HCT116 (cell line): ENCODE data around the gene C17orf58. TPM values are rescaled to one million over a fixed set of nuclear protein-coding genes. Genes with fewer than 3 reads are reported as not detected.

Source experiments
- ATAC-seq: fragments of 200-7000 bp; cut with Tn5 transposase; 2 replicates; pipeline ENCODE4 v1.9.1; 2020; ENCODE audit warnings: mild to moderate bottlenecking, moderate library complexity
- BruUV-seq: library from RNA; stranded (reverse); fragments of 400-500 nt; replicated peaks from 2 replicates; lab custom pipeline; 2021; lab: Mats Ljungman, UMichigan
- CTCF ChIA-PET: fragments of 300-600 bp; sonication (Branson Sonifier 250); formaldehyde crosslinking; loops from one replicate; lab custom pipeline; 2021; ENCODE audit warnings: antibody characterized with exemption; lab: Charles Lee
- POLR2A ChIA-PET: fragments of 300-600, 350-600 bp; sonication (Branson Sonifier 250); formaldehyde crosslinking; loops from one replicate; lab custom pipeline; 2021; ENCODE audit warnings: antibody characterized with exemption; lab: Charles Lee
- RAD21 ChIA-PET, 2 experiments: fragments of 300-600 bp; sonication (Branson Sonifier 250); formaldehyde crosslinking; loops; one replicate each; lab custom pipeline; 2023; ENCODE audit warnings: low total read pairs in 2 of 2; ENCODE audit not compliant: uncharacterized antibody in 2 of 2, unreplicated experiment in 2 of 2, low non-redundant PET in 1 of 2; lab: Charles Lee
- DNase-seq: peaks from one replicate; pipeline ENCODE4 v3.0.0-alpha.2; 2010; ENCODE audit warnings: low read depth, low spot score
- H2AFZ ChIP-seq: fragments of 200-600 bp; shearing (Covaris generic), sonication (generic); 2 replicates; pipeline ENCODE4 v1.6.1; 2017; ENCODE audit warnings: low read depth, mixed run types, mixed read lengths, antibody characterized with exemption, low read length; ENCODE audit not compliant: poor library complexity, severe bottlenecking
- H3K27ac ChIP-seq: 2 replicates; pipeline ENCODE4 v1.5.1; 2012; ENCODE audit warnings: low read depth, low read length
- H3K27me3 ChIP-seq: fragments of 200-600 bp; sonication (generic); 2 replicates; pipeline ENCODE4 v1.6.1; 2016; ENCODE audit warnings: mixed run types, low read length, mixed read lengths; ENCODE audit not compliant: insufficient read depth
- H3K36me3 ChIP-seq, 2 experiments: fragments of 200-500 bp in 1 of 2; fragments of 200-600 bp in 1 of 2; sonication (Bioruptor generic) in 1 of 2; sonication (generic) in 1 of 2; 2 replicates each; pipeline versions ENCODE4 v1.5.1 to v1.6.1; 2014 to 2016; ENCODE audit warnings: low read length in 2 of 2, inconsistent platforms in 1 of 2, mixed read lengths in 1 of 2, mixed run types in 1 of 2; ENCODE audit not compliant: insufficient read depth in 2 of 2, control insufficient read depth in 1 of 2
- H3K4me1 ChIP-seq, 2 experiments: fragments of 200-600 bp in 1 of 2; sonication (generic) in 1 of 2; 2 replicates each; pipeline versions ENCODE4 v1.5.1 to v1.6.1; 2012 to 2017; ENCODE audit warnings: low read length in 2 of 2, inconsistent platforms in 1 of 2, mild to moderate bottlenecking in 1 of 2, mixed read lengths in 1 of 2, mixed run types in 1 of 2, moderate library complexity in 1 of 2; ENCODE audit not compliant: insufficient read depth in 2 of 2, control insufficient read depth in 1 of 2
- H3K4me2 ChIP-seq: fragments of 200-600 bp; sonication (generic); 2 replicates; pipeline ENCODE4 v1.6.1; 2017; ENCODE audit warnings: mixed run types, low read length, mixed read lengths
- H3K4me3 ChIP-seq, 2 experiments: fragments of 200-600 bp in 1 of 2; sonication (generic) in 1 of 2; replicated peaks in 1 of 2; 2 replicates each; pipeline ENCODE4 v1.5.1; 2011 to 2016; ENCODE audit warnings: low read length in 2 of 2, control low read depth in 1 of 2, low read depth in 1 of 2, mild to moderate bottlenecking in 1 of 2, mixed read lengths in 1 of 2, mixed run types in 1 of 2
- H3K79me2 ChIP-seq: fragments of 200-600 bp; sonication (generic); 2 replicates; pipeline ENCODE4 v1.6.1; 2017; ENCODE audit warnings: mild to moderate bottlenecking, mixed run types, low read length, moderate library complexity, mixed read lengths; ENCODE audit not compliant: insufficient read depth
- H3K9ac ChIP-seq: fragments of 200-600 bp; sonication (generic); 2 replicates; pipeline ENCODE4 v1.6.1; 2016; ENCODE audit warnings: low read length, mixed read lengths
- H3K9me2 ChIP-seq: fragments of 200-600 bp; sonication (generic), shearing (Covaris generic); 2 replicates; pipeline ENCODE4 v1.6.1; 2017; ENCODE audit warnings: mixed run types, mild to moderate bottlenecking, moderate library complexity; ENCODE audit not compliant: insufficient read depth
- H3K9me3 ChIP-seq, 2 experiments: fragments of 200-500 bp in 1 of 2; fragments of 200-600 bp in 1 of 2; sonication (Bioruptor generic) in 1 of 2; sonication (generic) in 1 of 2; 2 replicates each; pipeline ENCODE4 v1.6.1; 2014 to 2017; ENCODE audit warnings: low read length in 2 of 2, mixed read lengths in 2 of 2, inconsistent platforms in 1 of 2, low read depth in 1 of 2, mild to moderate bottlenecking in 1 of 2, mixed run types in 1 of 2, moderate library complexity in 1 of 2; ENCODE audit not compliant: control insufficient read depth in 1 of 2, insufficient read depth in 1 of 2
- H4K20me1 ChIP-seq: fragments of 200-600 bp; sonication (generic), shearing (Covaris generic); 2 replicates; pipeline ENCODE4 v1.6.1; 2017; ENCODE audit warnings: mixed run types, mild to moderate bottlenecking, moderate library complexity; ENCODE audit not compliant: insufficient read depth
- POLR2A ChIP-seq: IDR thresholded peaks from 2 replicates; pipeline ENCODE4 v1.7.0; 2011; ENCODE audit warnings: borderline replicate concordance; ENCODE audit not compliant: insufficient read depth, insufficient read length; ENCODE audit errors: extremely low read depth
- REST ChIP-seq: IDR thresholded peaks from 2 replicates; pipeline ENCODE4 v1.6.1; 2012; ENCODE audit warnings: low read depth
- SP1 ChIP-seq: IDR thresholded peaks from 2 replicates; pipeline ENCODE4 v1.6.1; 2012; ENCODE audit warnings: low read depth
- intact Hi-C: fragments of 100-400 bp; cut with micrococcal nuclease; formaldehyde crosslinking; loops from 2 replicates; pipeline ENCODE4 v1.10.0; 2022
- total RNA-seq: library from RNA; stranded (reverse); gene quantifications from one replicate; pipeline ENCODE4 v1.2.1, GENCODE V29; 2021; ENCODE audit not compliant: unreplicated experiment

Gene C17orf58
- total RNA-seq, 1 experiment from 2014 or later, result 38.1 TPM

- H3K4me3 ChIP-seq, result peak overlapping the region in 1 of 2 experiments; percentile 14; a peak in 1 of 4 replicates
- peak overlapping the region; percentile 30 for H3K4me2 ChIP-seq
- POLR2A ChIA-PET, result interaction anchor here (1.1 kb wide), 1 partner anchor 14 kb away, joined by 4 read pairs; no protein-coding TSS in a partner anchor
Observed at GRCh38 chr17:68034452-68034776, 38.1 kb upstream of the C17orf58 start.

More at GRCh38 chr17:68034452-68034776, 38.1 kb upstream of the C17orf58 start:
- H3K79me2 ChIP-seq, result peaks cover 39% of the 10 kb centered on the region
- H3K36me3 ChIP-seq, result peaks cover 18 to 31% of the 10 kb centered on the region in 2 experiments
- RAD21 ChIA-PET, result no interaction called here
- no peaks in the 10 kb centered on the region for H3K27me3 ChIP-seq
- intact Hi-C loops, result no loop called here
- peaks cover 9% of the 10 kb centered on the region; the same call in 1 of the 2 replicates for H4K20me1 ChIP-seq
- peak overlapping the region; percentile 2 for H2AFZ ChIP-seq
- H3K9ac ChIP-seq, result peak overlapping the region; percentile 1; the same call in 1 of the 2 replicates
- TF ChIP-seq SP1 (peak; percentile 6; the same call in 1 of the 2 replicates), POLR2A (peak; percentile 32), REST (no peak)
- TF ChIP-seq, all 23 proteins: peak for 2
- no peak overlapping the region for H3K27ac ChIP-seq
- H3K9me2 ChIP-seq, result no peaks in the 10 kb centered on the region
- ATAC-seq (no peak), DNase-seq (no peak)
- CTCF ChIA-PET, result interaction anchor here (1.7 kb wide), 1 partner anchor 14 kb away, joined by 6 read pairs; no protein-coding TSS in a partner anchor
- peaks cover 20 to 27% of the 10 kb centered on the region in 2 experiments for H3K4me1 ChIP-seq
- no peaks in the 10 kb centered on the region for H3K9me3 ChIP-seq
- BruUV-seq, result no TSS peak
